ENCODE measurements around the gene NAE1. TPM values are rescaled to one million over a fixed set of nuclear protein-coding genes. Genes with fewer than 3 reads are reported as not detected.
A peak's percentile ranks its signal among the peaks of the same experiment; 100 is the strongest.

Gene NAE1
- total and polyA plus RNA-seq, 12 donors = 23.7 to 35.9 (median 30.7) TPM

- Histone ChIP-seq H3K27ac (no peak overlapping the region), H3K9me3 (no peaks in the 10 kb centered on the region), H3K4me3 (peak overlapping the region; percentile 35 to 59 (median 46)), H3K27me3 (peaks cover 10 to 52% (median 39%) of the 10 kb centered on the region in 7 donors), H3K4me1 (peaks cover 4 to 23% (median 12%) of the 10 kb centered on the region in 9 donors), H3K36me3 (no peaks in the 10 kb centered on the region)
- DNase-seq = no peak
- TF ChIP-seq CTCF (IDR thresholded peaks at IDR 0.05) = no peak
- ATAC-seq = peak in 4 of 8 donors; percentile 11 to 32 (median 21)
- WGBS, 2 donors = 15 to 21% methylated on average over 13 to 14 of the region's 14 CpGs
- intact Hi-C loops (cut with DNase I) = no loop called here
Measured at GRCh38 chr16:66844009-66844341, 13.2 kb upstream of the NAE1 start.

GRCh38 chr16:66843191-66843590 is 12.4 kb upstream of the NAE1 start:
- WGBS, 2 donors = 94 to 97% methylated on average over 2 of the region's 2 CpGs
- ATAC-seq = no peak

GRCh38 chr16:66842765-66843164 is 12.0 kb upstream of the NAE1 start:
- peaks cover 10 to 48% (median 37%) of the 10 kb centered on the region in 7 donors for H3K27me3 ChIP-seq
- peaks cover 4 to 23% (median 12%) of the 10 kb centered on the region in 9 donors for H3K4me1 ChIP-seq
- 72 to 74% methylated on average over 7 of the region's 7 CpGs for WGBS, 2 donors
- H3K9me3 ChIP-seq = peaks cover 0 to 9% (median 0%) of the 10 kb centered on the region in 11 donors
- no peak overlapping the region for H3K27ac ChIP-seq
- TF ChIP-seq CTCF (IDR thresholded peaks at IDR 0.05) = no peak
- intact Hi-C loops (cut with DNase I) = no loop called here
- peak in 1 of 8 donors; percentile 11 for ATAC-seq
- no peaks in the 10 kb centered on the region for H3K36me3 ChIP-seq
- no peak overlapping the region for H3K4me3 ChIP-seq
- no peak for DNase-seq

More at GRCh38 chr16:66843191-66843590, 12.4 kb upstream of the NAE1 start:
- Histone ChIP-seq H3K4me3 (no peak overlapping the region), H3K36me3 (no peaks in the 10 kb centered on the region), H3K4me1 (peaks cover 4 to 23% (median 12%) of the 10 kb centered on the region in 9 donors), H3K27me3 (peaks cover 10 to 52% (median 39%) of the 10 kb centered on the region in 7 donors), H3K27ac (no peak overlapping the region), H3K9me3 (peaks cover 0 to 7% (median 0%) of the 10 kb centered on the region in 11 donors)
- intact Hi-C loops (cut with DNase I) = no loop called here
- no peak for DNase-seq
- no peak for TF ChIP-seq CTCF (IDR thresholded peaks at IDR 0.05)

GRCh38 chr16:66841366-66841765 is 10.6 kb upstream of the NAE1 start:
- 90 to 92% methylated on average over 4 of the region's 4 CpGs for WGBS, 2 donors
- Histone ChIP-seq H3K36me3 (no peaks in the 10 kb centered on the region), H3K4me1 (peaks cover 4 to 23% (median 12%) of the 10 kb centered on the region in 9 donors), H3K9me3 (peaks cover 0 to 9% (median 0%) of the 10 kb centered on the region in 11 donors), H3K4me3 (no peak overlapping the region), H3K27ac (no peak overlapping the region), H3K27me3 (peaks cover 10 to 34% (median 26%) of the 10 kb centered on the region in 7 donors)
- intact Hi-C loops (cut with DNase I) = no loop called here
- ATAC-seq = no peak
- no peak for DNase-seq
- no peak for TF ChIP-seq CTCF (IDR thresholded peaks at IDR 0.05)
